ENCODE results near the gene ARHGEF40.

ARHGEF40 gene

GRCh38 chr14:21098892-21099595 is 28.9 kb downstream of the ARHGEF40 start:
- DNase-seq = no peak

DNA sequence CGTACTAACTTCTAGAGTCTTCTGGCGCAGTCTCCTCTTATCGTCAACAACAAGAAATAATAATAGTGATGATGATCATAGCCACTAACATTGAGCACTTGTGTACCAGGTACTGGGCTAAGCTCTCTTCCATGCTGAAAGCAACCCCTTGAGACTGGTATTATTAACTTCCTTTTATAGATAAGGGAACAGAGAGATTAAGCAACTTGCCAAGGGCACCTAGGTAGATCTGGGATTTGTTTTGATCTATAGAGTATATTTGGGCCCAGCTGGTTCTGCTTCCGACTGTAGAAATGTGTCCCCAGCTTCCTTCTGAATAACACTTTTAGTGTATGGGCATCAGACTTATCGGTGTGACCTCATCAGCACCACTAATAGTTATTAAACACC is 29.5 kb downstream of the ARHGEF40 start:
- no peak for DNase-seq

GRCh38 chr14:21100931-21101330 is 30.8 kb downstream of the ARHGEF40 start, which contains the start of gene TMEM253:
TSS of gene TMEM253 (plus strand) at chr14:21101066. CDS start at chr14:21101344, 278 bp downstream.
- DNase-seq = no peak

- DNase-seq = no peak
Measured at GRCh38 chr14:21101802-21102413, 31.8 kb downstream of the ARHGEF40 start.

GRCh38 chr14:21102521-21103410 is 32.7 kb downstream of the ARHGEF40 start:
- no peak for DNase-seq

- DNase-seq = no peak
Measured at GRCh38 chr14:21103411-21103709, 33.3 kb downstream of the ARHGEF40 start.

- DNase-seq = peak; percentile 87
Measured at GRCh38 chr14:21103710-21104447, 33.8 kb downstream of the ARHGEF40 start.

GRCh38 chr14:21104448-21105060 is 34.5 kb downstream of the ARHGEF40 start:
- peak; percentile 55 for DNase-seq

DNA sequence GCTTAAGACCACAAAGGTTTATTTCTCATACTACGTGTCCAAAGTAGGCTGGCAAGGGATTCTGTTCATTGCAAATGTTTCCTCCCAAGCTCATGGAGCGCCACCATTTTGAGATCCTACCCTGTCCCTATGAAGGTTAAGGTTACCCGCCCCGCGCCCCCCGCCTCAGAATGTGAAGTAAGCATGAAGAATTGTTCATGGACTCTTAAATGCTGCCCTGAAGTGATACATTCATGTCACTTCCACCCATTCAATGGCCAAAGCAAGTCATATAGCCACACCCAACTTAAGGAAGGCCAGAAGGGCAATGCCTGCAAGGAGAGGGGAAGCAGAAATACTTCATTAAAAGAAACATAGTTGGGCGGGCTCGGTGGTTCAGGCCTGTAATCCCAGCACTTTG is 35.0 kb downstream of the ARHGEF40 start:
- no peak for DNase-seq

GRCh38 chr14:21106176-21106497 is 36.0 kb downstream of the ARHGEF40 start:
- DNase-seq = no peak

- peak; percentile 70 for DNase-seq
Measured at GRCh38 chr14:21106498-21107282, 36.6 kb downstream of the ARHGEF40 start.

DNA sequence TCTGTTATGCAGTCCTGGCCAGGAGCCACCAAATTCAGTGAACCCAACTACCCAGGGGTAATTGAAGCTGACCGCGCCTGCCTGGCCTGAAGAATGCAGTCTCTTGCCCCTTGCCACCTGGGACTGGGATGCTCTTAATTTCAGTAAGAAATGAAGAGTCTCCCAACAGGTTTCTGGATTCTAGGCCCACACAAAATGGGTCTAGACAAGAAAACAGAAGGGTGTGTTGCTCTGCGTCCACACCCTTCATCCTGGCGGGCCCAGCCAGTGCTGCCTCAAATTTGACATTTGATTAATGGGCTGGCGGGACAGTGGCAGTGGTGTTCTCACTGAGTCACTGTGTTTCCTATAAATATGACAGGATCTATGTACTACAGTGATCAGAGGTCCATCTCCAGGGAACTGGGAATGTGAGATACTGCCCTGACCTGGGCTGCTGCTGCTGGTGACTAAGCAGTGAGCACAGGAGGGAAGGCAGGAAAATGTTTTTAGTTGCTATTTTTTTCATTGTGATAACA is 37.2 kb downstream of the ARHGEF40 start:
- no peak for DNase-seq

- DNase-seq = no peak
Measured at GRCh38 chr14:21108791-21109190, 38.7 kb downstream of the ARHGEF40 start.

DNA sequence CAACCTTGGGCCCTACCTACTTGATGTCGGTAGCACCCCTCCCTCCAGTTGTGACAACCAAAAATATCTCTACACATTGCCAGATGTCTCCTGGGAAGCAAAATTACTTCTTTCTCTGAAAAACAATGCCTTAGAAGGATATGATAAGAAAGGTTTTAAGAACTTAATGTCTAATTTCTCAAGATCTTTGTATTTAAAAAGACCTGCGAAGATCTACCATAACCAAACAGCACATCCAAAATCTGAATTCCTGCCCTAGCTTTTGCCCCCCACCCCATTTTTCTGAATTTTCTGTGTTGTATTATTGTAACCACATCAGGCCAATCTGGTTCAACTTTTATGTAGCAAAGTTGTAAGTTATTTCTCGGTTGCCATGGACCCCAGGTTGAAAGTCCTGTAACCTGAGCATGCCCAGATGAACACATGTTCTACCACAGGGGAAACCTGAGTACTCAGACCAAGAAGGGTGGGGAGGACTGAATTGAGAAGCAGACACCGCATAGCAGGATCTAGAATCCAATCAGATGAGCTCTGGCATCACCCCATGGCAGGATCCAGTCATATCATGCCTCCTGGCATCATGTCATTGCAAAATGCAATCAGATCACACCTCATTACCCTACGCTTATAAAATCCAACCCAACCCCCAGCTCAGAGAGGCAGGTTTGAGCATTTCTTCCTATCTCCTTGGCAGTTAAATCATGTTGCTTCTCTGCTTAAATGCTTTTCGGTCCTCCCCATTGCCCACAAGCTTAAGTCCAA is 39.5 kb downstream of the ARHGEF40 start:
- no peak for DNase-seq

DNA sequence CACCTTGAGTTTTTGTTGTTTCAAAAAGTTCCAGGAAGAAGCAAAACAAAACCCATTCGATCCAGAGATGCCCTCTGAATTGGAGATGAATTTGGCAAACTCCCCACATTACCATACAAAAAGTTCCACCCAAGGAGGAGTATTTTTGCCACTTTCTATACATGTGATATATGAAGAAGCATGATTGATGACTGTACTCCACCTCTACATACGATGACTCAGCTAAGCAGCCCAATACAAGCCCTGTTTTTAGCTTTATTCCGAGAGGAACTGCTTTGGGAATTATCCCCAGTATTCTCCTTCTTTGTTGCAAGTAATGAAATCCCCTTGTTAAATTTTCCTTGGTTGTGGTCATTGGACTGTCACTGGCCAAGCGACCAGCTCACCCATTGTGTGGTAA is 42.2 kb downstream of the ARHGEF40 start:
- DNase-seq = no peak

- no peak for DNase-seq
Measured at GRCh38 chr14:21113369-21113768, 43.3 kb downstream of the ARHGEF40 start.

DNA sequence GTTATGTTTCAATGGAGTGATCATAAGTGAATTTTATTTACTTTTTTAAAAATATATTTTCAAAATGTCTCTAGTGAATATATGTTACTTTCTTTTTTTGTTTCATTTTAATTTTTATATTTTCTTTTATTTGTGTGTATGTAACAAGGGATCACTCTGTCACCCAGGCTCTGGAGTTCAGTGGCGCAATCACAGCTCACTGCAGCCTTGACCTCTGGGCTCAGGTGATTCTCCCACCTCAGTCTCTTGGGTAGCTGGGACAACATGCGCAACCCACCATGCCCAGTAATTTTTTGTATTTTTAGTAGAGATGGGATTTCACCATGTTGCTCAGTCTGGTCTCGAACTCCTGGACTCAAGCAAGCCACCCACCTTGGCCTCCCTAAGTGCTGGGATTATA is 48.8 kb downstream of the ARHGEF40 start:
- DNase-seq = no peak

DNA sequence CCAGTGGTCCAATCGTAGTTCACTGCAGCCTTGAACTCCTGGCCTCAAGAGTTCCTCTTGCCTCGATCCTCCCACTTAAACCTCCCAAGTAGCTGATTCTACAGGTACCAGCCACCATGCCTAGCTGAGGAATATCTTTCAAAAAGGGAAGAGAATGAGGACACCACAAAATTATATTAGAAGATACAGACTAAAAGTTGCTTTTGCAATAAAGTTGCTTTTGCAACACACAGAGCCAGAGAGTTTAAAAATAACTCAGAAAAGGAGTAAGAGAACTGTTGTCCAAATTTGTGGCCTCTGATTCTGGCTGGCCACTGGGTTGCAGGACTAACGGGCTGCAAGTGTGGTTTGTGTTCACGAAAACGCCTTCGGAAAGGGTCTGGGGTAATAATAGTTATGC is 50.6 kb downstream of the ARHGEF40 start:
- DNase-seq = no peak

- DNase-seq = no peak
Measured at GRCh38 chr14:21121122-21121521, 51.0 kb downstream of the ARHGEF40 start.

- no peak for DNase-seq
Measured at GRCh38 chr14:21123429-21123828, 53.3 kb downstream of the ARHGEF40 start.

DNA sequence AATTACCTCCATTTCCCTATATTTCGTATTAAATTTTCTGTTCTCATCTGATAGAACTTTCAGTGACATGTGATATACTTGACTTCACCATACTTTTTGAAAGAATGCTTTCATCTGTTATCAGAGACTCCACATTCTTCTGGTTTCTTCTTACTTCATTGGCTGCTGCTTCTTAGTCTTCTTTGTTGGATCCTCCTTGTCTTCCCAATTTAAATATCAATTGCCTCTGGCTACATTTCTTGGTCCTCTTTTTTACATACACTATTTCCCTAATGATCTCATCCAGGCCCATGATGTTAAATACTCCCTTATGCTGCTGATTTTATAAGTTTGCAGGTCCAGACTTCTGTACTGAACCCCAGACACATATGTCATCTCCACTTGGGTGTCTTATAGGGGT is 63.8 kb downstream of the ARHGEF40 start:
- no peak for DNase-seq
